Skeletal muscle satellite cell (primary cell): ENCODE data around the gene MAGED4. TPM values are rescaled to one million over a fixed set of nuclear protein-coding genes. Genes with fewer than 3 reads are reported as not detected.
"Not testable (repeated sequence)": the region's sequence is repeated elsewhere in the genome, so short reads cannot be mapped to it uniquely, and the experiment has no call there.

Experiments
- H3K27me3 ChIP-seq: 2 replicates; pipeline ENCODE4 v1.7.0; 2013; ENCODE audit warnings: low read length; ENCODE audit not compliant: control insufficient read depth, insufficient read depth
- H3K36me3 ChIP-seq: 2 replicates; pipeline ENCODE4 v1.7.0; 2013; ENCODE audit warnings: mild to moderate bottlenecking, control low read depth, low read length; ENCODE audit not compliant: insufficient read depth
- H3K4me1 ChIP-seq: 2 replicates; pipeline ENCODE4 v1.7.0; 2013; ENCODE audit warnings: low read length; ENCODE audit not compliant: control insufficient read depth, insufficient read depth
- H3K4me2 ChIP-seq: 2 replicates; pipeline ENCODE4 v1.7.0; 2013; ENCODE audit warnings: mild to moderate bottlenecking, low read length
- H3K4me3 ChIP-seq: 2 replicates; pipeline ENCODE4 v1.7.0; 2013; ENCODE audit warnings: low read length
- H3K9ac ChIP-seq: 2 replicates; pipeline ENCODE4 v1.7.0; 2013; ENCODE audit warnings: mild to moderate bottlenecking, low read depth, low read length, moderate library complexity
- H3K9me3 ChIP-seq: replicated peaks from 2 replicates; pipeline ENCODE4 v1.7.0; 2013; ENCODE audit warnings: mild to moderate bottlenecking, control low read depth, low read length
- total RNA-seq: library from RNA; depleted of rRNA; stranded (reverse); fragments of >200 nt; gene quantifications from 2 replicates; pipeline ENCODE4 v1.2.3, GENCODE V29; 2012; rRNA removed

Gene MAGED4, protein sequence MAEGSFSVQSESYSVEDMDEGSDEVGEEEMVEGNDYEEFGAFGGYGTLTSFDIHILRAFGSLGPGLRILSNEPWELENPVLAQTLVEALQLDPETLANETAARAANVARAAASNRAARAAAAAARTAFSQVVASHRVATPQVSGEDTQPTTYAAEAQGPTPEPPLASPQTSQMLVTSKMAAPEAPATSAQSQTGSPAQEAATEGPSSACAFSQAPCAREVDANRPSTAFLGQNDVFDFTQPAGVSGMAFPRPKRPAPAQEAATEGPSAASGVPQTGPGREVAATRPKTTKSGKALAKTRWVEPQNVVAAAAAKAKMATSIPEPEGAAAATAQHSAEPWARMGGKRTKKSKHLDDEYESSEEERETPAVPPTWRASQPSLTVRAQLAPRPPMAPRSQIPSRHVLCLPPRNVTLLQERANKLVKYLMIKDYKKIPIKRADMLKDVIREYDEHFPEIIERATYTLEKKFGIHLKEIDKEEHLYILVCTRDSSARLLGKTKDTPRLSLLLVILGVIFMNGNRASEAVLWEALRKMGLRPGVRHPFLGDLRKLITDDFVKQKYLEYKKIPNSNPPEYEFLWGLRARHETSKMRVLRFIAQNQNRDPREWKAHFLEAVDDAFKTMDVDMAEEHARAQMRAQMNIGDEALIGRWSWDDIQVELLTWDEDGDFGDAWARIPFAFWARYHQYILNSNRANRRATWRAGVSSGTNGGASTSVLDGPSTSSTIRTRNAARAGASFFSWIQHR
- total RNA-seq: 8.5 and 37.0 TPM in 2 replicates

DNA sequence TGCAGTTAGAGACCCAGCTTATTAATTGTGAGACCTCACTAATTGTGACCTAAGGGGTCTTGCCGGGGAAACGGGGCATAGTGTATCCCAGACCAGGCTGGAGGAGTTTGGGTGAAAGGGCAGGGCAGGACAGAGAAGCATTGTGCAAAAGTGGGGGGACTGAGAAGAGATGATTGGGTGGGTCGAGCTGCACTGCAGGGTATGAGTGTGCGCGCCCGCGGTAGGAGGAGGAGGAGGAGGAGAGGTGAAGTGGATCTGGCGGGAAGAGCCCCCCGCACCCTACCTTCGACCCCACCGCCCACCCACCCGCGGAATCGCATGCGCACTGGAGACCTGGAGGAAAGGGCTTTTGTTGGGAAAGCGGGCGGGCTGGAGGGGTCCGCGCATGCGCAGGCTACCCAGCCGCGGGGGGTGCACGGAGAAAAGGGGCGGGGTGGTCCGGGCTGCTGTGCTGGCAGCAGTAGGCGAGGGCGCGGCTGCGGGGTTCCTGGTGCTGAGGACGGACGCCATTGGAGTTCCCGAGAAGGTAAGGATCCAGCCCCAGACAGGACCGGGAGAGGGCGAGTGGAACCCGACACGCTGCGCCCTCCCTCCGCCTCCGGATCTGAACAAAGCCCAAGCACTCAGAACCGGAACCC is at the start of gene MAGED4:
Gene MAGED4, plus strand, starts transcription at position 449 of the 638 bp plus-strand sequence. CDS start 1,035 bp downstream, outside the sequence.
- not testable (repeated sequence) for H3K27me3 ChIP-seq, H3K9me3 ChIP-seq, H3K4me2 ChIP-seq, H3K36me3 ChIP-seq, H3K4me1 ChIP-seq, H3K4me3 ChIP-seq, H3K9ac ChIP-seq

DNA sequence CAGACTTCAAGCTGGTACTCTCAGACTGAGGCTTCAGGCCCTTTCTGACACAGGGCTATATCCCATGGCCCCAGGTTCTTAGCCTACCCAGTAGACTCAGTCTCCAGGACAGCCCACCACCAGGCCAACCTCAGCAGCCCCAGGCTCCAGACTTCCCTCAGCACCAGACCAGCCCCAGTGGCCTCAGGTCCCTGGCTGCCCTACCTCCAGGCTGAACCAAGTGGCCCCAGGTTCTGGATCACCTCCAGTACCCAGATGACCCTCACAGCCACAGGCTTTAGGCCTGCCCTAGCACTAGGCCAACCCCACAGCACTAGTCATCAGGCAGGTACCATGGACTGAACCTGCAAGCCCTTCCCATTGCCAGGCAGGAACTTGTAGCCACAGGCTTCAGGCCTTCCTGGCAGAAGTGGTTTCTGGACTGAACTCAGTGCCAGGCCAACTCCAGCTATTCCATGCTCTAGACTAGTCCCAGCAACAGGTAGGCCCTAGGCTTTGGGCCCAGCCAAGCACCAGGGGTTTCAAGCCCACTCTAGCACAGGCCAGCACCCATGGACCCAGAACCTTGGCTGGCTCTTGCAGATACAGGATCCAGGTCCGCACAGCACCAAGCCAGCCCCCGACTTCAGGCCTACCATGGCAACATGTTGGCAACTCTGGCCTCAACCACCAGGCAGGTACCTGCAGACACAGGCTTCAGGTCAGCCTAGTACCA is 45.7 kb upstream of the MAGED4 start:
- H3K4me1 ChIP-seq: no peaks in the 10 kb centered on the region
- no peak overlapping the region for H3K4me2 ChIP-seq
- H3K27me3 ChIP-seq: no peaks in the 10 kb centered on the region
- H3K9me3 ChIP-seq: no peaks in the 10 kb centered on the region
- no peak overlapping the region for H3K4me3 ChIP-seq
- H3K9ac ChIP-seq: no peak overlapping the region
- no peaks in the 10 kb centered on the region for H3K36me3 ChIP-seq

DNA sequence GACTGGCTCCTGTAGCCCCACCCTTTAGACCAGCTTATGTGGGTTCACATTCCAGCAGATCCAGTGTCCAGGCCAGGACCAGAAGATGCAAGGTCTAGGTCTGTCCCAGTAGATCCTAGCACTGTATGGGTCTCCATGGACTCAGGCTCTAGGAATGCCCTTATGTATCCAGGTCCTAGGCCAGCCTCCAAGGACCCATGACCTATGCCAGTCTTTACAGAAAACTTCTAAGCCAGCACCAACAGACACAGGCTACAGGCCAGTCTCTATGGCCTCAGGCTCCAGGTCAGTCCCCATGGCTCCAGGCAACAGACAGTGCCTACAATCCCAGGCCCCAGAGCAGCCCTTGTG is 45.2 kb upstream of the MAGED4 start:
- Histone ChIP-seq H3K36me3 (no peaks in the 10 kb centered on the region), H3K4me3 (no peak overlapping the region), H3K9ac (no peak overlapping the region), H3K9me3 (no peaks in the 10 kb centered on the region), H3K27me3 (no peaks in the 10 kb centered on the region), H3K4me2 (no peak overlapping the region), H3K4me1 (no peaks in the 10 kb centered on the region)

DNA sequence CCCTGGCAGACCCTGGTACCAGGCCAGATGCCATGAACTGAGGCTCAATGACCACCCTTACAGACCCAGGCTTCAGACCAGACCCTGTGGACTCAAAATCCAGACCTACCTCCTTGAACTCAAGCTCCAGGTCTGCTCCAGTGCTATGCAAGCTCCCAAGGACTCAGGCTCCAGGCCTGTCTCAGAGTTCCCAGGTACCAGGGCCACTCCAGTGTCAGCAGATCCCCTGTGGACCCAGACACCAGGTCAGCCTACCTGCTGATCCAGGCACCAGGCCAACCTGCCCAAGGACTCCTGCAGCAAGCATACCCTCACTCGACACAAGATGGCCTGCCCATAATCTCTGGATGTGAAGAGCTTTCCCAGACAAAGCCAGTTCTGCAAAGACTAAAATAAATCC is 44.7 kb upstream of the MAGED4 start:
- Histone ChIP-seq H3K4me2 (no peak overlapping the region), H3K4me3 (no peak overlapping the region), H3K4me1 (no peaks in the 10 kb centered on the region), H3K9ac (no peak overlapping the region), H3K9me3 (no peaks in the 10 kb centered on the region), H3K36me3 (no peaks in the 10 kb centered on the region), H3K27me3 (no peaks in the 10 kb centered on the region)

DNA sequence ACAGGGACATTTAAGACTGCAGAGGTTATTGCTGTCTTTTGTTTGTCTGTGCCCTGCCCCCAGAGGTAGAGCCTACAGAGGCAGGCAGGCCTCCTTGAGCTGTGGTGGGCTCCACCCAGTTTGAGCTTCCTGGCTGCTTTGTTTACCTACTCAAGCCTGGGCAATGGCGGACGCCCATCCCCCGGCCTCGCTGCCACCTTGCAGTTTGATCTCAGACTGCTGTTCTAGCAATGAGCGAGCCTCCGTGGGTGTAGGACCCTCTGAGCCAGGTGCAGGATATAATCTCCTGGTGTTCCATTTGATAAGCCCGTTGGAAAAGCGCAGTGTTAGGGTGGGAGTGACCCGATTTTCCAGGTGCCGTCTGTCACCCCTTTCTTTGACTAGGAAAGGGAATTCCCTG is 34.0 kb upstream of the MAGED4 start:
- H3K4me3 ChIP-seq, H3K4me1 ChIP-seq, H3K36me3 ChIP-seq, H3K9me3 ChIP-seq, H3K4me2 ChIP-seq, H3K9ac ChIP-seq, H3K27me3 ChIP-seq: not testable (repeated sequence)

DNA sequence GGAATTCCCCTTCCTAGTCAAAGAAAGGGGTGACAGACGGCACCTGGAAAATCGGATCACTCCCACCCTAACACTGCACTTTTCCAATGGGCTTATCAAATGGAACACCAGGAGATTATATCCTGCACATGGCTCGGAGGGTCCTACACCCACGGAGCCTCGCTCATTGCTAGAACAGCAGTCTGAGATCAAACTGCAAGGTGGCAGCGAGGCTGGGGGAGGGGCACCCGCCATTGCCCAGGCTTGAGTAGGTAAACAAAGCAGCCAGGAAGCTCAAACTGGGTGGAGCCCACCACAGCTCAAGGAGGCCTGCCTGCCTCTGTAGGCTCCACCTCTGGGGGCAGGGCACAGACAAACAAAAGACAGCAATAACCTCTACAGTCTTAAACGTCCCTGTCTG is 24.5 kb upstream of the MAGED4 start:
- not testable (repeated sequence) for H3K9me3 ChIP-seq, H3K27me3 ChIP-seq, H3K4me2 ChIP-seq, H3K4me3 ChIP-seq, H3K36me3 ChIP-seq, H3K4me1 ChIP-seq, H3K9ac ChIP-seq

DNA sequence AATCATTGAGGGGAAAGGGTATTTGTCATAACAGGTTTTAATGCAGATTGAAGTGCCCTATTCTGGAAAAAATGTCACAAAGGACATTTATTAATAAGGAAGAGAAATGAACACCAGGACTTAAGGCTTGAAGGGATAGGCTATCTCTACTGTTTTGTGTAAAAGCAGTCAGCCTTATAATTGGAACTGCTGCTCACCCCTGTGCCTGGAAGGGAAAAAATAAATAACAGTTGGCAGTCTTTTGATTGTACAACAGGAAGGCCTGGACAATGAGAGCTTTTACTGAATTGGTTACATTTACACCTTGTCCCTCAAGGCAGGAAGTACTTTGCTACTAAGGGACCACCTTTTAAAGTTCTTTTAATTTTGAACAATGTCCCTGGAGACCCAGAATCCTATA is 17.8 kb upstream of the MAGED4 start:
- Histone ChIP-seq H3K4me2 (no peak overlapping the region), H3K9me3 (no peaks in the 10 kb centered on the region), H3K27me3 (peaks cover 4% of the 10 kb centered on the region), H3K4me3 (no peak overlapping the region), H3K36me3 (no peaks in the 10 kb centered on the region), H3K9ac (no peak overlapping the region), H3K4me1 (no peaks in the 10 kb centered on the region)

DNA sequence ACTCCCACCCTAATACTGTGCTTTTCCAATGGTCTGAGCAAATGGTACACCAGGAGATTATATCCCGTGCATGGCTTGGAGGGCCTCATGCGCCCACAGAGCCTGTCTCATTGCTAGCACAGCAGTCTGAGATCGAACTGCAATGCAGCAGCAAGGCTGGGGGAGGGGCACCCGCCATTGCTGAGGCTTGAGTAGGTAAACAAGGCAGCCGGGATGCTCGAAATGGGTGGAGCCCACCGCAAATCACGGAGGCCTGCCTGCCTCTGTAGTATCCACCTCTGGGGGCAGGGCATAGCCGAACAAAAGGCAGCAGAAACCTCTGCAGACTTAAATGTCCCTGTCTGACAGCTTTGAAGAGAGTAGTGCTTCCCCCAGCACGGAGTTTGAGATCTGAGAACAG is 13.6 kb upstream of the MAGED4 start:
- H3K4me1 ChIP-seq, H3K4me3 ChIP-seq: not testable (repeated sequence)

DNA sequence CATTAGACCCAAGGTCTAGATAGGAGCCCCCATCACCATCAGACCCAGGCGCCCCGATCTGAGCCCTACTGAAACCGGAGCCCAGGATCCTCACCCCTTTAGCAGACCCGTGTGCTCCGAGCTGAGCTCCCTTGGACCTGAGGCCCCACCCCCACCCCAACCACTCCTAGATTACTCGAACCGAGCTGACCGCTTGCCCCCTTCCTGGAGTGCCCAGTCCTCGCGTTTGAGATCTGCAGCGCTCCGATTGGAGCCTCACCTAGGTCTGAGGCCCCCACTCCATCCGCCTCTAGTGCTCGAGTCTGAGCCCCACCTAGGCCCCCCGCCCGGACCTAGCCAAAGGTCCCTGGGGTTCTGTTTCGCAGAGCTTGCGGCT is 378 bp downstream of the MAGED4 start:
- H3K4me1 ChIP-seq, H3K27me3 ChIP-seq, H3K9ac ChIP-seq, H3K9me3 ChIP-seq, H3K4me2 ChIP-seq, H3K4me3 ChIP-seq, H3K36me3 ChIP-seq: not testable (repeated sequence)

More for the DNA sequence above, 13.6 kb upstream of the MAGED4 start:
- not testable (repeated sequence) for H3K9ac ChIP-seq, H3K27me3 ChIP-seq, H3K4me2 ChIP-seq, H3K9me3 ChIP-seq, H3K36me3 ChIP-seq

DNA sequence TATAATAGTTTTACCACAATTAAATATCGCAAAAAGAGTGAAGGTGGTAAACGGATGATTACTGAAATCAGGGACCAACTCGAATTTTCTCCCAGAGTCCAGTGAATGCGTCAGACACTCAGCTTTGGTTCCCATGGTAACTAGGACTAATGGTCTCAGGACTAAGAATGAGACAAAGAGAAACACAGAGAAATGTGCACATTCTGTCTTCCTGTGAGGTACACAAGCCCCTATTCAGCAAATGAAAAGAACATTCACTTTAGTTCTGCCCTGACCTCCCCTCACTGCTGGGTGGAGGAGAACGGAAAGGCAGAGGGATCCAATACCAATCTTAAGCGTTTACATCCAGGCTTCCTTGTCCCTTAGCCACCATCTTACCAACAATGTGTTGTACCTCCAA is 26.7 kb downstream of the MAGED4 start:
- H3K27me3 ChIP-seq, H3K36me3 ChIP-seq, H3K4me3 ChIP-seq, H3K9me3 ChIP-seq, H3K9ac ChIP-seq, H3K4me1 ChIP-seq, H3K4me2 ChIP-seq: not testable (repeated sequence)

DNA sequence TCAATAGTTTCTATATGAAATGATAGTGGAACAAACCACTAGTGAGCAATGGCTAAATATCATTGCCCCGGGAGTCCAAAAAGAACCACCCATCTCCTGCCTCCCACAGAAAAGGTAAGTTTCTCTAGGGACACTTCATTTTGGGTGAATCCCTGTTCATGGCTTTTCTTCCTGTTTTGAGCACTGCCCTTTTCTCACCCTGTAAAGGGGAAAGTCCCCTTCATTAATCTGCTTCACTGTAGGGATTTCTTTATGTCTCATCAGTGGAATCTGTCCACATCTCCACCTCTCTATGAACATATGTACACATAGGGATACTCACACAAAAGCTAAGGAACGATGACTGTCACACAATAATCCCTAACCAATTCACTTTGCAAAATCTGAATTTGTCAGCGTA is 28.6 kb downstream of the MAGED4 start:
- Histone ChIP-seq H3K9ac (no peak overlapping the region), H3K27me3 (peaks cover 7% of the 10 kb centered on the region), H3K4me2 (no peak overlapping the region), H3K4me1 (no peaks in the 10 kb centered on the region), H3K9me3 (no peaks in the 10 kb centered on the region), H3K4me3 (no peak overlapping the region), H3K36me3 (no peaks in the 10 kb centered on the region)
